Muscle of arm (tissue), 14 donors: Measurements from ENCODE around the gene OR10A3. TPM values are rescaled to one million over a fixed set of nuclear protein-coding genes. Genes with fewer than 3 reads are reported as not detected.
A peak's percentile ranks its signal among the peaks of the same experiment; 100 is the strongest.
"Not testable (repeated sequence)": the region's sequence is repeated elsewhere in the genome, so short reads cannot be mapped to it uniquely, and the experiment has no call there.

Experiments
- DNase-seq: peaks from one replicate; pipeline ENCODE4 v3.0.0-alpha.2; 2013
- long read RNA-seq, 11 donors: transcript quantifications; one replicate each; lab custom pipeline, GENCODE V29; 2026
- polyA plus RNA-seq, 12 donors: library from polyadenylated mRNA; unstranded; fragments of 120-200 nt; gene quantifications; one replicate each; pipeline ENCODE4 v1.2.1, GENCODE V29; 2013; ENCODE audit not compliant: insufficient read length in 12 of 12

The OR10A3 gene, protein sequence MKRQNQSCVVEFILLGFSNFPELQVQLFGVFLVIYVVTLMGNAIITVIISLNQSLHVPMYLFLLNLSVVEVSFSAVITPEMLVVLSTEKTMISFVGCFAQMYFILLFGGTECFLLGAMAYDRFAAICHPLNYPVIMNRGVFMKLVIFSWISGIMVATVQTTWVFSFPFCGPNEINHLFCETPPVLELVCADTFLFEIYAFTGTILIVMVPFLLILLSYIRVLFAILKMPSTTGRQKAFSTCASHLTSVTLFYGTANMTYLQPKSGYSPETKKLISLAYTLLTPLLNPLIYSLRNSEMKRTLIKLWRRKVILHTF
- polyA plus RNA-seq = under 1 TPM in 3 of 12 donors, not detected in 9; 0.07 to 0.26 (median 0.12) TPM
- long read RNA-seq, donor 1 = 0 reads
- long read RNA-seq, donor 2 = 0 reads
- long read RNA-seq, donor 3 = 0 reads
- long read RNA-seq, donor 4 = 0 reads
- long read RNA-seq, donor 5 = 0 reads
- long read RNA-seq, donor 6 = 0 reads
- long read RNA-seq, donor 7 = 0 reads
- long read RNA-seq, donor 8 = 0 reads
- long read RNA-seq, donor 9 = 0 reads
- long read RNA-seq, donor 10 = 0 reads
- long read RNA-seq, donor 11 = 0 reads

GRCh38 chr11:7941608-7942007, at the start of gene OR10A3:
Gene OR10A3 (minus strand): TSS chr11:7941708. CDS start chr11:7939520, 2,188 bp downstream.
- no peak for DNase-seq

- DNase-seq = not testable (repeated sequence)
Measured at GRCh38 chr11:7987560-7987883, 46.0 kb upstream of the OR10A3 start.

DNA sequence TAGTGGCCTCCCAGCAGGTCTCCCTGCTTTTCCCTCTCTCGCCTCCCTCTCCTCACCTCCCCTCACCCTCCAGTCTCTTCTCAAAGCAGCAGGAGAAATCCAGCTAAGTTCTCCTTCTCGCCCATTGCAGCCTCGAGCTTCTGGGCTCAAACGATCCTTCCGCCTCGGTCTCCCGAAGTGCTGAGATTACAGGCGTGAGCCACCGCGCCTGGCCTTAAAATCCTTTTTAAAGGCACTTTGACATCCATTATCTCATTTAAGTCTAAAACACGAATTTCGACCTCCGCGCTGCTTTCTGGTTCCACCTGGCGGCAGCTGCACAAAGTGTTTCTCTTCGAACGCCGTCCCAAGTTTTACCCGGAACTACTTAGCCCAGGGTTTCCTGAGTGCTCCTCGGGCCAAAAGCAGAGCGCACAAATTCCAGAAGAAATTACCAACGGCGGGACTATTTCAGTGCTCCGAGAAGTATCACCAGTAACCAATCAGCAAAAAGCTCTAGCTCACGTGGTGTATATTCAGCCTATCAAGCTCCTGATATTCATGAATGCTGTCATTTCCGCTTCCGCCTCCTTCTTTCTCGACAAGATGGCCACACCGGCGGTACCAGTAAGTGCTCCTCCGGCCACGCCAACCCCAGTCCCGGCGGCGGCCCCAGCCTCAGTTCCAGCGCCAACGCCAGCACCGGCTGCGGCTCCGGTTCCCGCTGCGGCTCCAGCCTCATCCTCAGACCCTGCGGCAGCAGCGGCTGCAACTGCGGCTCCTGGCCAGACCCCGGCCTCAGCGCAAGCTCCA, 45.5 kb upstream of the OR10A3 start, which contains the start of gene EIF3F:
EIF3F (plus strand) TSS at position 570 of the 792 bp plus-strand sequence; CDS start at position 586, 16 bp downstream.
- peak; percentile 98 for DNase-seq

DNA sequence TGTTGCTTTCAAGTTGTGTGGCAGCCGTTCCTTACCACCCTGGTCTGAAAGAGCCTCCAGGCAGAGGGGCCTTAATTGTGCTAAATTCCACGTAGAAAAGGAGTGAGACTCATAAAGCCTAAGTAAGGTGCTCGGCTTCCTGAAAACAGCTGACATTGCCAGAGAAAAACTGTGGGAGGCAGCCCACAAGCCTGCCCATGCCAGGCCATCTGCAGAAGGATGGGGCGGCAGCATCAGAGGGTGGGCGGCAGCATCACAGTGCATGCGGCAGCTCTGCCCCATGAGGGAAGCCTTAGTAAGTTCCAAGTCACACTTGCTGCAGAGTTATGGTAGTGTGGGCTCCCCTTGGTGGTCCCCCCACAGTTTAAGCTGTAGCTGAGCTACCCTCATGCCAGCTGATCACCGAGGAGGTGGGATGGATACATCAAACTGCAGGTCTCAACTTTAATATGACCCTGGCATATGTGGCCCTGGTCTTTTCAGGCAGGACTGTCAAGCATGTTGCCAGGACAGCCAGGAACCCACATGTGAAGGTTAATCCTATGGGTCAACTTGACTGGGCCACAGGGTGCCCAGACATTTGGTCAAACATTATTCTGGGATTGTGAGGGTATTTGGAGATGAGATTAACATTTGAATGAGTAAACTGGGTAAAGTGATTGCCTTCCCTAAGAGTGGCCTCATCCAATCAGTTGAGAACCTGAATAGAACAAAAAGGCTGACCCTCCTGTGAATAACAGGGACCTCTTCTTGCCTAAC, 42.5 kb upstream of the OR10A3 start:
- no peak for DNase-seq

DNA sequence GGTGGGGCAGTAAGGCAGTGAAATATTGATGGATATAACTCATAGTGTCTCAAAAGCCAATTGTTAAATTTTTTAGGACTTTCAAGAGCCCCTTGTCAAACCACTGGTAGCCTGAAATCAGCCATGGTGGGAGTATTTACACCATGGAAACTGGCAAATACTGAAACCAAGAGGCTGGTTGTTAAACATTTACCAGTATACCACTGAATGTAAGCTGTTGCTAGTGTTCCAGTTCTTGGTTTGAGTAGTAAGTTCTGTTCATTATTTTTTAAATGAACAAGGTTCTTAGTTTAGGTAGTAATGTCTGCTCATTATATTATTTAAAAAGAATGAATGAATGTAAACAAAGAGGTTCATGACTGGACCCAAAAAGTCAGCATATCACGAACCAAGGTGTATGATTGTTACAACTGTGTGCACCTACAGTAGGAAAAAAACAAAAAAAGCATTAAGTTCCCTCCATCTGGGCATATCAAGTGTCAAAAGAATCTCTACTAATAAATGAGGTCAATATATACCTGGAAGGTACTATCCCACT, 41.1 kb upstream of the OR10A3 start:
- no peak for DNase-seq

DNA sequence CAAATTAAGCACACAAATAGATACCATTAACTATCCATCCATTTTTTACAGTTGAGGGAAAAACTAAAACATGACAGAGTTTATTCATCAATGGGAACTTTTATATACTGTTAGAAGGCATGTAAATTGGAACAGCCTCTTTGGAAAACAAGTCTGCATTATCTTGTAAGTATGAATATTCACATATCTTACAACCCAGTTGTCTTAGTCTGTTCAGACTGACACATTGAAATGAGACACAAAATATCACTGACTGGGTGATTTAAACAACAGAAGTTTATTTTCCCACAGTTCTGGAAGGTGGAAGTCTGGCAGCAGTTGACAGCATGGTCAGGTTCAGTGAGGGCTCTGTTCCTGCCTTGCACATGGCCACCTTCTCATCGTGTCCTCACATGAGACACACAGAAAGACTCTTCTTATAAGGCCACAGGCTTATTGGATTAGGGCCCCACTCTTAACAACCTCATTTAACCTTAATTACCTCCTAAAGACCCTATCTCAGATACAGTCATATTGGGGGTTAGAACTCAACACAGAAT, 40.2 kb upstream of the OR10A3 start:
- DNase-seq = no peak

DNA sequence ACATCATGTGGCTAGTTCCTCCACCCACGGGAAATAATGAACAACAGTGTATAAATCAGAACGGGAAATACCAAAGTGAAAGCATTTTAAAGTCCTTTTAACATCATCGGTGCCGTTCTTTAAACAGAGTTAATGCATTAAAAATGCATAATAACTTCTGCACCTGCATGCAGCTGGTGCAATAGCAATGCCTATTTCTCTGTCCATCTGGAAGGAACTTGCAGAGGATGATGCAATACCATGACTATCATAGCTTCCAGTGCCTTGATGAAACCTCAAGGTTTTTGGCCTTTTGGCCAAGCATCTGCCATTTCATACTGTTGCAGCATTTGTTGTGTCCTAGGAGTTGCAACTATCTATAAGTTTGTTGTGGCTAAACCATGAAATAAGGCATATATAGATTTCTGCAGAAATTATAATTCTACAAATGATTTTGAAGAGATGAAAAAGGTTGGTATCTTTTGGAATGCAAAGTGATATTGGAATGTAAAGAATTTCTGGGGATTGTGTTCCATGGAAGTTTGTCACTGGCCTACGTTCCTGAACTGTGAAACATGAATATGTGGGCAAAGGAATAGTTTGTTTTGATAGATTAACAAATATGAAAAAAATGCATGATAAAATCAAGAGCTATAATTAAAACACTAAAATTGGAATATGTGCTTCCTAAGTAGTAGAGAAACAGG, 35.9 kb upstream of the OR10A3 start:
- no peak for DNase-seq

GRCh38 chr11:7974668-7975067, 33.2 kb upstream of the OR10A3 start:
- no peak for DNase-seq

DNA sequence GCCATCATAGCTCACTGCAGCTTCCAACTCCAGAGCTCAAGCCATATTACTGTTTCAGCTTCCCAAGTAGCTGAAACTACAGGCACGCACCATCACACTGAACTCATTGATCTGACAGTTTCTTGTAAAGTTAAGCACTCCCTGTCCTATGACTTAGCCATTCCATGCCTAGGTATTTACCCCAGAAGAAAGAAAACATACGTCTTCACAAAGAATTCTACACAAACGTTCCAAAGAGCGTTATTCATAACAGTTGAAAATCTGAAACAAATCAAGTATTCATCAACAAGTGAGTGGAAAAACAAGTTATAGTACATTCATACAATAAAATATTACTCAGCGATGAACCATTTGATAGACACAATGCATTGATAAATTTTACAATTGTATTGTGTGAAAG, 31.5 kb upstream of the OR10A3 start:
- DNase-seq = no peak

DNA sequence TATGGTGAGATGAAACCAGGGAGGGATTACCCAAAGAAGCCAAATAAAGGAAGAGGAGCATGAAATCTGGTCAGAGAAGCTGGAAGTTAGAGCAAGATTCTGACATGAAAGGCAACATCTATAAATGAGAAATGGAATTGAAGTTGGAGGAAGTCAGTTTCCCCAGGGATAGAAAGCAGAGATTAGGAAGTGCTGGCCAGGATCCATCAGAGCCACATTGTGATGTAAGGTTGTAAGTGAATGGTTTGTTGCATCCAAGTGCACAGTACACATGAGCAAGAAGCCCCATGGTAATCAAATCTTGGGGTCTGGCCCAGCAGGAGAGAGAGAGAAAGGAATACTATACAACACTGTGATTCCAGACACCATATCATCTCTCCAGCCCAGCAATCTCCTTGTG, 30.3 kb upstream of the OR10A3 start:
- DNase-seq = no peak

GRCh38 chr11:7969756-7970646, 28.5 kb upstream of the OR10A3 start:
- DNase-seq = no peak

- DNase-seq = no peak
Measured at GRCh38 chr11:7968686-7969085, 27.2 kb upstream of the OR10A3 start.

- DNase-seq = no peak
Measured at GRCh38 chr11:7967826-7968225, 26.3 kb upstream of the OR10A3 start.

DNA sequence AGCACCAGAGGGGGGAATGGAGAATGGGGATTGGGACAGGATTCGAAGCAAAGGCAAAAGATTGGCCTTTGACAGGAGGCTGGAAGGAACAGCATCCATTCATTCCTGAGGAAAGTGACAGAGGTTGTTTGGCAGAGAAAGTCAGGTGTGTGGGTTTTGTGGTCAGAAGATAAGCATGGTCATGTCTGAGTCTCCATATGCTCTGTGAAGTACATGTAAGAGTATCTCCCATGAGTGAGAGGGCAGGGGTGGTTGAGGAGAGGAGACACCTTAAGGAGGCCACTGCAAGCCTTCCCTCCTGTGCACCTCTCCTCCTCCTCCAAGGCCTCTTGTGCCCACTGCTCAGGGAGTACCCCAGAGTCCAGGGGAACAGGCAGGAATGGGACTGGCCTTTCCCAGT, 25.6 kb upstream of the OR10A3 start:
- DNase-seq = no peak

DNA sequence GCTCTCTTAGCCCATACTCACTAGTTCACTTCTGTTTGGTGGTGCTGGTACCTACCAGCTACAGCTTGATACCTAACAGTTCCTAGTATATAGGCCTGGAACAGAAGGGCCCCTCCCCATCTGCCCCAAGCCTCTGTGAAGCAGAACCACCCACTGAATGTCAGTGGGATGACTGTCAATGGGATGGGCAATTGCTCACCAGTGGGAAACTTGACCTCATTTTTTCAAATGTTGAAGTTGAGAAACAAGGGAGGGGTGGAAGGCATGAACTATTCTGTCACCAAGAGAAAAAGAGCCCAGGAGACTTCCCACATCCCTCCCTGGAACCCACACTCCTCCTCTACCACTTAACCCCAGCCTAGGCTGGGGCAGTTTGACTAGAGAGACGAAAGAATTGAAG, 23.9 kb upstream of the OR10A3 start, which contains the start of gene NLRP10:
NLRP10 (minus strand) TSS at position 62 of the 400 bp plus-strand sequence. CDS start 1,952 bp downstream, outside the sequence.
- DNase-seq = no peak

- no peak for DNase-seq
Measured at GRCh38 chr11:7964873-7965272, 23.4 kb upstream of the OR10A3 start.

DNA sequence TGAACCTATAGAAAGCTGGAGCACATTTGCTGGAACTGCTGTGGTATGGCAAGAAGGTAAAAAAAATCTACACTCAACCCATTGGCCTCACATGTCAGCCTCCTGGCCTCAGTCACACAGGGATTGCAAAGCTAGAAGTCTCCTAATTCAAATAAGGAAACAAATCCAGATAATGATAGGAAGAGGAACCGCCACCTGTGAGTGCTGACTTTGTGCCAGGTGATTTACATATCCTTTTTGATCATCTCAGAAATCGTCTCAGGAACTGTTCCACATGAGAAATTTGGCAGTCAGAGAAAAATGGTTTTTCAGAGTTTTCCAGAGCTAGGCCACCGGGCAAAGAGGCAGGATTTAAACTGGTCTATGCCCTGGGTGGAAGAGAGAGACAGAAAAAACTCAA, 22.8 kb upstream of the OR10A3 start:
- DNase-seq = no peak

DNA sequence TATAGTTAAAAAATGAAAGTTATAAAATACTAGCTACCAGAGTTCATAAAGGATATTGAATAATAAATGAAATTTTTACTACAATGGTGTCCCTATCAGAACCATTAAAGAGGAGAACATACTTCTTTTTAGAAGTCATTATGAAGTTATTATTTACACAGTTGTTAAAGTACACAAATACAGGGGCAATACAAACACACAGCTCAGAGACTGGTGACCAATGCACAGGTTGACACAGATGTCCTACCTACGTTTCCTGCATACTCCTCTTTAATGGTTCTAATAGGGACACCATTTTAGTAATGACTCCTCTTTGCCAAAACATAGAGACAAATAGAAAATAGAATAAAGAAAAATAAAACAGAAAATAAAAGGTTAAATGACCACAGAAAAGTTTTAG, 13.7 kb upstream of the OR10A3 start:
- no peak for DNase-seq

- DNase-seq = no peak
Measured at GRCh38 chr11:7949934-7950333, 8.4 kb upstream of the OR10A3 start.

GRCh38 chr11:7944123-7944522, 2.6 kb upstream of the OR10A3 start:
- DNase-seq = no peak
